ENCODE results near the gene ANO8. TPM values are rescaled to one million over a fixed set of nuclear protein-coding genes. Genes with fewer than 3 reads are reported as not detected.

ANO8 gene
- total RNA-seq, 1 experiment from 2014 or later, result 21.9 TPM

DNA sequence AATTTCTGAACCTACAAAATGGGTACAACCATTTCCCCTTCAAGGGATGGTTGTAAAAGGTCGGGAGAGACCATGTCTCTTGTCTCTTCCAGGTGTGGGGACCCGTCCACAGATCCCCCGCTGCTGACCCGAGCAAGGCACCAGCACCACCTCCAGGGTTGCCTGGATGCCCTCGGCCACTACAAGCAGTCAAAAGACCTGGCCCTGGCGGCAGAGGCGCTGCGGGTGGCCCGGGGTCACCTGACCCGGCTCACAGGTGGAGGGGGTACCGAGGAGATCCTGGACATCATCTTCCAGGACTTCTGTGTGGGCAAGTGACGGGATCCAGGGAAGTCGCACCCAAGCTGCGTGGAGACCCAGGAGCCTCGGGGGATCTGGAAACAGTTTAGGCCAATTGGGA lies 6.7 kb upstream of the ANO8 start:
- no peak overlapping the region for H3K14ac ChIP-seq (ENCODE audit: insufficient read depth, low read length)
- H3K9me3 Mint-ChIP-seq, result no peaks in the 10 kb centered on the region; a peak in 1 of 5 replicates
- no peaks in the 10 kb centered on the region for H3K27me3 Mint-ChIP-seq (ENCODE audit: low read depth)
- no peaks in the 10 kb centered on the region for H3K9me3 ChIP-seq (ENCODE audit: control insufficient read depth, low read depth, low read length)
- H3T11ph ChIP-seq (ENCODE audit: low read length), result no peak overlapping the region
- no peak overlapping the region for H3K56ac ChIP-seq (ENCODE audit: insufficient read length, low read depth, low read length)
- H3K79me1 ChIP-seq (ENCODE audit: insufficient read depth, low read depth, low read length, poor library complexity, severe bottlenecking), result no peaks in the 10 kb centered on the region
- H3K27me3 ChIP-seq (ENCODE audit: insufficient read depth, low read length), result no peaks in the 10 kb centered on the region
- no peak overlapping the region for H3K4me2 ChIP-seq (ENCODE audit: insufficient read depth, insufficient read length, low read length)
- TF ChIP-seq, protein P1, sequence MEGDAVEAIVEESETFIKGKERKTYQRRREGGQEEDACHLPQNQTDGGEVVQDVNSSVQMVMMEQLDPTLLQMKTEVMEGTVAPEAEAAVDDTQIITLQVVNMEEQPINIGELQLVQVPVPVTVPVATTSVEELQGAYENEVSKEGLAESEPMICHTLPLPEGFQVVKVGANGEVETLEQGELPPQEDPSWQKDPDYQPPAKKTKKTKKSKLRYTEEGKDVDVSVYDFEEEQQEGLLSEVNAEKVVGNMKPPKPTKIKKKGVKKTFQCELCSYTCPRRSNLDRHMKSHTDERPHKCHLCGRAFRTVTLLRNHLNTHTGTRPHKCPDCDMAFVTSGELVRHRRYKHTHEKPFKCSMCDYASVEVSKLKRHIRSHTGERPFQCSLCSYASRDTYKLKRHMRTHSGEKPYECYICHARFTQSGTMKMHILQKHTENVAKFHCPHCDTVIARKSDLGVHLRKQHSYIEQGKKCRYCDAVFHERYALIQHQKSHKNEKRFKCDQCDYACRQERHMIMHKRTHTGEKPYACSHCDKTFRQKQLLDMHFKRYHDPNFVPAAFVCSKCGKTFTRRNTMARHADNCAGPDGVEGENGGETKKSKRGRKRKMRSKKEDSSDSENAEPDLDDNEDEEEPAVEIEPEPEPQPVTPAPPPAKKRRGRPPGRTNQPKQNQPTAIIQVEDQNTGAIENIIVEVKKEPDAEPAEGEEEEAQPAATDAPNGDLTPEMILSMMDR (conservative IDR thresholded peaks at IDR 0.05), result no peak
- H3K23me2 ChIP-seq (ENCODE audit: insufficient read length, low read depth, low read length, poor library complexity, severe bottlenecking), result peaks cover 12% of the 10 kb centered on the region
- 0 out of 7 replicates have a peak overlapping the region, but pooled peaks of 1 of the 3 experiments have one; percentile 27 for H3K27ac Mint-ChIP-seq
- H2BK20ac ChIP-seq (ENCODE audit: low read depth, low read length, poor library complexity, severe bottlenecking), result no peak overlapping the region
- no peaks in the 10 kb centered on the region for H4K20me1 ChIP-seq (ENCODE audit: control insufficient read depth, insufficient read depth, insufficient read length)
- no peak overlapping the region for H2AFZ ChIP-seq (ENCODE audit: low read length)
- no peak overlapping the region for H4K91ac ChIP-seq (ENCODE audit: insufficient read length, low read depth, low read length)
- no peak overlapping the region for H3K27ac ChIP-seq (ENCODE audit: insufficient read length, low read depth, low read length)
- H2BK15ac ChIP-seq (ENCODE audit: low read depth, low read length), result no peak overlapping the region
- peaks cover 10 to 35% (median 23%) of the 10 kb centered on the region in 3 experiments; a peak in 5 of 7 replicates for H3K36me3 Mint-ChIP-seq (ENCODE audit: insufficient read depth in 1 of 3, low read depth in 3 of 3)
- no peak overlapping the region for H4K5ac ChIP-seq (ENCODE audit: insufficient read length, low read depth, low read length)
- H3K4me1 ChIP-seq (ENCODE audit: insufficient read depth, low read length), result peaks cover 2% of the 10 kb centered on the region; the same call in 1 of the 2 replicates
- peaks cover 15 to 35% of the 10 kb centered on the region in 2 experiments for H3K4me1 Mint-ChIP-seq
- H3K23ac ChIP-seq (ENCODE audit: insufficient read length, low read depth, low read length), result no peak overlapping the region
- no peak overlapping the region for H3K18ac ChIP-seq (ENCODE audit: insufficient read length, low read depth, low read length)
- H2BK5ac ChIP-seq (ENCODE audit: insufficient read length, low read length), result no peak overlapping the region
- WGBS (ENCODE audit: extremely low coverage, insufficient read length, low lambda C conversion rate), result no CpG with 5 or more reads among the region's 15 CpGs
- H4K8ac ChIP-seq (replicated peaks; ENCODE audit: insufficient read length, low read depth, low read length), result no peak overlapping the region
- DNase-seq, result no peak
- no peak overlapping the region for H2BK12ac ChIP-seq (ENCODE audit: insufficient read length, low read depth, low read length)
- H3K4me3 Mint-ChIP-seq, result no peak overlapping the region
- H3K4ac ChIP-seq (ENCODE audit: low read depth, low read length), result no peak overlapping the region
- H3K9ac ChIP-seq (ENCODE audit: extremely low read depth, insufficient read length, low read length), result no peak overlapping the region
- no peaks in the 10 kb centered on the region for H3K79me2 ChIP-seq (ENCODE audit: insufficient read depth, low read length)
- no peak overlapping the region for H2AK5ac ChIP-seq (ENCODE audit: insufficient read length, low read length)
- no peak overlapping the region for H2BK120ac ChIP-seq (ENCODE audit: low read depth, low read length, poor library complexity, severe bottlenecking)
